ENCODE measurements around the gene ALDH8A1.

The ALDH8A1 gene

GRCh38 chr6:134949927-134950326, at the start of gene ALDH8A1:
Gene ALDH8A1 (minus strand): TSS chr6:134950101. CDS start chr6:134950053, 48 bp downstream.
- in situ Hi-C loops (cut with HindIII; ENCODE audit: low sequenced_read_pairs) = no loop called here

DNA sequence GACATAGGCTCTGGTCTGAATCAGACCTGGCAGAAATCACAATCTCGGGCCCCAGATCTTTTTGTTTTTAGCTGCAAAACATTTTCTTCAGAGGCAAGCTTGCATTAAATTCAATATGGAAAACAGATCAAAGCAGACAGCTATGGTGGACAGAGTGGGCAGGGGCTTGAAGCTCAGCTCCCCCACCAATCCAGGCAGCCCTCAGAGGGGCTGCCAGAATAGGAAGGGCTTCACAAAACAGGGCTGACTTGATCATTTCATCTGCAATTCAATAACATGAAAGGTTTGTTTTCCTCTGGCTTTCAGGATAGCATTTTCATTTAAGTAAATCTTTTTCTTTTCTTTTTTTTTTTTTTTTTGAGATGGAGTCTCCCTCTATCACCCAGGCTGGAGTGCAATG, 49.2 kb upstream of the ALDH8A1 start:
- in situ Hi-C loops (cut with HindIII; ENCODE audit: low sequenced_read_pairs) = no loop called here

DNA sequence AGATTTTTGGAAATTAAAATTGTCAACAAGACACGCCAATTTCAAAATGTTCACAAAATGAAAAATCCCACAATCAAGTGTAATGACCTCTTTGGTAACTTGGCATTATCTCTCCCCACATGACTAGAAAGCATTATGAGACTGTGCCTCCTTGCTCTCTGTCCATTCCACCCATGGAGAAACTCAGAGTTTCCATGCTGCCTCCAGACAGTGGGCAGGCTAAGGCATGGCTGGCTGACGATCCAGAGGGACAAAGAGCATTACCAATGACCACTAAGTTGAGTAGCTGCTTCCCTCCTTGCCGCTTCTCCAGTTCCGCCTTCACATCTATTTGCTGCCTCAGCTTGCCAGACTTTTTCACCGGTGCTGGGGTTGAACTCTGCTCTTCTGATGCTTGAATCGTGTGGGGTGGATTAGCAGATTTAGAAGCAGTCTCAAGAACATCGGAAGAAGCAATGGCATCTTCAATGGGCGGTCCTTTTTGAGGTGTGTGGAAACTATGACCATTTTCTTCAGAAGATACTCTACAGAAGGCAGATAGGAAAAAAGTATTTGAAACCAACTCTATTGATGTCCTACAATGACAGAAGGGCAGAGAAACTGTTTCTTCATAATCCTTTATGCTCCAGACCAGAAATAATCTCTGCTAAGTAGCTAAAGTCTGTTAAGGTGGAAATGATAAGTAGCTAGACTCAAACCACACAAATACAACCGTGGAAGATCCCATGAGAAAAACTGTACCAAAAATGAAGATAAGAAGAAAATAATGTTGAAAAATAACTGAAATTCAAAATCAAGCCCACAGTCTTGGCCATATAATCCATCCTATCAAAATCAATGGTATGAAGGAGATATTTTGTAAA, 47.5 kb upstream of the ALDH8A1 start:
- in situ Hi-C loops (cut with HindIII; ENCODE audit: low sequenced_read_pairs) = no loop called here

- in situ Hi-C loops (cut with HindIII; ENCODE audit: low sequenced_read_pairs) = no loop called here
These were observed 45.6 kb upstream of the ALDH8A1 start for GRCh38 chr6:134995536-134995935.

DNA sequence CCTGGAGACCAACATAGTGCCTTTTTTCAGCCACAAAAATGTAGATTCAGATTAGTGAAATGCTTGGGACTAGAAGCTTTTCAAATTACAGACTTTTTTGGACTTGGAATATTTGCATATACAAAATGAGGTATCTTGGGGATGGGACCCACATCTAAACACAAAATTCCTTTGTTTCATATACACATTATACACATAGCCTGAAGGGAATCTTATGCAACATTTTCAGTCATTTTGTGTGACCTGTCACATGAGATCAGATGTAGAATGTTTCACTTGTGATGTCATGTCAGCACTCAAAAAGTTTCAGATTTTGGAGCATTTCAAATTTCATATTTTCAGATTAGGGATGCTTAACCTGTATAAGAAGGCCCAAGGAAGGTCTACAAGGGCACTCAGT, 44.5 kb upstream of the ALDH8A1 start:
- in situ Hi-C loops (cut with HindIII; ENCODE audit: low sequenced_read_pairs) = no loop called here

- in situ Hi-C loops (cut with HindIII; ENCODE audit: low sequenced_read_pairs) = no loop called here
These were observed 42.3 kb upstream of the ALDH8A1 start for GRCh38 chr6:134992155-134992554.

DNA sequence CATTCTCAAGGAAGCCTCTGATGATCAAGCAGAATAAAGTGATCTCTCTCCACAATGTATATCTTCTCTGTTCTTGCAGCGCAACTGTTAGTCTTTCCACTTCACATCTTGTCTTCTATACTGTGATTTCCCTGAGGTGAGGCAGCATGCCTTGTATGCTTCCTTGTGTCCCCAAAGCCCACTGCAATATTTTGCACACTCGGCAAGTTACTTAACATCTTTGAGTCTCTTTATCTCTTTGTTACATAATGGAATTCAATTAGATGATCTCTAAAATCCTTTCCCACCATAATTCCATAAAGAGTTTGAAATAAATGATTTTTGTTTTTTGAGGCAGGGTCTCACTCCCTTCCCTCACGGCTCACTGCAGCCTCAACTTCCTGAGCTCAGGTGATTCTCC, 40.4 kb upstream of the ALDH8A1 start:
- in situ Hi-C loops (cut with HindIII; ENCODE audit: low sequenced_read_pairs) = no loop called here

DNA sequence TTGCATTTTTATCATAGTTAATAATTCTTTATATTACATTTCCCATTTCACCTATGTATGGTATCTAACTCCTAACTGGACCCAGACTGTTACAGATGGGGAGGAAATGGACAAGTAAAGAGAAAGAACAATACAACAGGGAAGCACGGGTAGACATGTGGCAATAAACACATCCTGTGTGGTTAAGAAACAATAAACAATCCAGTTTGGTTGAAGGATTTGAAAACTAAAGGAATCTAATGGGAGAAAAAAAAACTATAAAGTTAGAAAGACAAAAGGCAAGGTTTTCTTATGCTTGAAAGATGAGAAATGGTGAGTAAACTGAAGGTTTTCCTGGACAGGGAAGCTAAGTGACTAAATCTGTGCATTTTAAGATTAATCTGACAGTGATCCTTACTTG, 34.9 kb upstream of the ALDH8A1 start:
- in situ Hi-C loops (cut with HindIII; ENCODE audit: low sequenced_read_pairs) = no loop called here

DNA sequence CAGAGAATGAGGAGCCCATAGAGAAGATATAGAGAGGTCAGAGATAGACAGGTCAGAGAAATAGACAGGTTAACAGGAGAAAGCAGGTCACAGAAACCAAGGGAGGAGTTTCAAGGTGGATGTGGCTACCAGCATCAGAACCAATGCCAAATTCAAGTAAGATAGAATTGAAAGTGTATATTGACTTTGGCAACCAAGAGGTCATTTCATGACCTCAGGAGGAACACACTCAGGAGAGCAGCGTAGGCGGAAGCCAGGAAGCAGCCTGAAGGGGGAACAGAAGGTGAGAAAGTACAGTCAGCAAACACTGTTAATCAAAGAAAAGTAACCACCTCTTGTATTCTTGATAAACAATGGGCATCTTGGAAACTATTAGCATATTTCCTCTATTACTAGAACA, 33.9 kb upstream of the ALDH8A1 start:
- in situ Hi-C loops (cut with HindIII; ENCODE audit: low sequenced_read_pairs) = no loop called here

GRCh38 chr6:134982161-134982560, 32.3 kb upstream of the ALDH8A1 start:
- in situ Hi-C loops (cut with HindIII; ENCODE audit: low sequenced_read_pairs) = no loop called here

GRCh38 chr6:134980846-134981245, 30.9 kb upstream of the ALDH8A1 start:
- in situ Hi-C loops (cut with HindIII; ENCODE audit: low sequenced_read_pairs) = no loop called here

- in situ Hi-C loops (cut with HindIII; ENCODE audit: low sequenced_read_pairs) = no loop called here
These were observed 29.2 kb upstream of the ALDH8A1 start for GRCh38 chr6:134979142-134979541.

- in situ Hi-C loops (cut with HindIII; ENCODE audit: low sequenced_read_pairs) = no loop called here
These were observed 24.5 kb upstream of the ALDH8A1 start for GRCh38 chr6:134974370-134974769.

DNA sequence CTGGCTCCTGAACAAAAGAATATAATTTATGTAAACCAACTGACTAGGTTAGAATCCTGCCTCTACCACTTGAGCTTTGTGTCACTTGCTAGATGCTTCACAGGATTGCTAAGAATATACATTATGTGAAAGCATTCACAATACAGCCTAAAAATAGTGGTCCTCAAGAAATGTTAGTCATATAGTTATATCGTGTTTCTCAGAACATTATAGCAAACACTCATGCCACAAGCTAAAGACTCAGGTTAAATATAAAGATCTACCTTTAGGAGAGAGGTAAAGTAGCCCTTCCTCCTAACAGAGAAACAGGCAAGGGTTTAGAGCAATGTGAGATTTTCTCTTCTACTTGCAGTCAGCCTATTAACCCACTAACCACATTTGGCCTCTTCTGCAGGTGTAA, 17.8 kb upstream of the ALDH8A1 start:
- in situ Hi-C loops (cut with HindIII; ENCODE audit: low sequenced_read_pairs) = no loop called here

DNA sequence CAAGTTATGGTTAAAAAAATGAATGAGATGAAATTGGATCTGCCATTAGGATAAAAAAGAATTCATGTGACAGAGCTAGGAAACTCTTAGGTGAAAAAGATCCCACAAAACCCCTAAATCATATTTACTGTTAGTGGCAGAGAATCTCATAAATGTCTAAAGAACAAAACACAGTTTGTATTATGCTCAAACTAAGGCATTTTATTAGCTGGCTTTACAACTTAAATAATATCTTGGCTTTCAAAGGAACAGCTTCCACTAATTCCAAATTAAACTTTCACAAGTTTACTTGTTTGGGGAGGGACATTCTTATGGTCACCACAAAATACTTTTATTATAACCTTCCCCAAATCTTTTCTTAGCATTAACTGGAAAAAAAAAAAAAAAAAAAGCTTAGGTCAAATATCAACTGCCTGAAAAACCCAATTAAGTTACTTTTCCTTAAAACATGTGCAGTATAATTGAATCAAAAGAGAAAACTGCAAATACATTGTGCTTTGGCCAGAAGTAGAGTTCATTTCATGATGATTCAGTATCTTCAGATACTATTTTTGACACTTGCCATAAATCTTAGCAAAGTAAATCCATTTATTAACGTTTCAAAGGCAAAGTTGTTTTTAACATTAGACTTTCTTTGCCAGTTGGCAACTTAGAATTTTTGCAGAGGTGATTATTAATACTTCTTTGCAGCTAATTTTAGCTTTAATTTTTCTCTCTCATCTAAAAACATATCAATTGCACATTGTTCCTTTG, 14.7 kb upstream of the ALDH8A1 start:
- in situ Hi-C loops (cut with HindIII; ENCODE audit: low sequenced_read_pairs) = no loop called here

DNA sequence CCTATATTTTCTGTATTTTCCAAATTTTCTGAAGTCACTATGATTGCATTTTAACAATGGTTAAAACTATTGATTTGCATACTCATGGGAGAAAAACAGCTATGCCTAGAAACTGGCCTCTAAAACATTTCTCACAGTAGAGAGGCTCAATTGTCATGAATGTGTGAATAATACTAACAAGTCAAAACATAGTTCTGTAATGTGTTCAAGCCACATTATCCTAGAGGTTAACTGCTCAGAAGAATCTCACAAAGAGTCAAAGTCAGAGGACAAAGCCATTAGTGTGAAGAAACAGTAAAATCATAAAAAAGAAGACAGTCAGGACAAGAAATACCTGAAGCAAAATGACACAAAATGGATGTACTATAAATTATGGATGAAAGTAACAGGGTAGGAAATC, 12.5 kb upstream of the ALDH8A1 start:
- in situ Hi-C loops (cut with HindIII; ENCODE audit: low sequenced_read_pairs) = no loop called here

DNA sequence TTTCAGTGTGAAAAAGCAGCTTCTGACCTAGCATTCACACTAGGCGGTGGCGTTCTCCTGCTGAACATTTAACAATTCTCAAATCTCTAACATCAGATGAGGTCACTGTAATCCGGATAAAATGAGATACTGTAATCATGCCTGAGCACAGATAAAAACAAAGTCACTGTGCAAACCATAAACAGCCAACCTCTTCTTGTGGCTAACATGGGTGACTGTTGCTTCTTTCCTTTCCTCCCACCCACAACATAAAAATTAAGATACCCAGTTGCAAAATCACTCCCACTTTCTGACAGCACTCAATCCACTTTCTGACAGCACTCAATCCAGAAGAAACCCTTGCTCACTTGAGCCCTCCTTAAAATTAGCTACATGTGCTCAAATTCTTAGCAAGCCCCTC, 11.5 kb upstream of the ALDH8A1 start:
- in situ Hi-C loops (cut with HindIII; ENCODE audit: low sequenced_read_pairs) = no loop called here

GRCh38 chr6:134959603-134960002, 9.7 kb upstream of the ALDH8A1 start:
- in situ Hi-C loops (cut with HindIII; ENCODE audit: low sequenced_read_pairs) = no loop called here

GRCh38 chr6:134956676-134957075, 6.8 kb upstream of the ALDH8A1 start:
- in situ Hi-C loops (cut with HindIII; ENCODE audit: low sequenced_read_pairs) = no loop called here

- in situ Hi-C loops (cut with HindIII; ENCODE audit: low sequenced_read_pairs) = no loop called here
These were observed 6.1 kb upstream of the ALDH8A1 start for GRCh38 chr6:134956032-134956431.

- in situ Hi-C loops (cut with HindIII; ENCODE audit: low sequenced_read_pairs) = no loop called here
These were observed 4.5 kb upstream of the ALDH8A1 start for GRCh38 chr6:134954272-134955000.
